GM12878 (cell line): ENCODE results near the gene SLC25A29. TPM values are rescaled to one million over a fixed set of nuclear protein-coding genes. Genes with fewer than 3 reads are reported as not detected.

Experiments used
- ATAC-seq: fragments of 200-7000 bp; cut with Tn5 transposase; 3 replicates; pipeline ENCODE4 v1.9.1; 2020; ENCODE audit warnings: mild to moderate bottlenecking, moderate library complexity
- BruUV-seq: library from RNA; stranded (reverse); fragments of 400-500 nt; replicated peaks from 2 replicates; lab custom pipeline; 2021; lab: Mats Ljungman, UMichigan
- CTCF ChIA-PET: fragments of 300-600 bp; sonication (Branson Sonifier 250); formaldehyde crosslinking; extraction: SDS; loops from one replicate; lab custom pipeline; 2021; ENCODE audit warnings: inconsistent platforms; lab: Yijun Ruan, JAX
- POLR2A ChIA-PET: fragments of 350-600 bp; formaldehyde crosslinking; extraction: SDS; loops from one replicate; lab custom pipeline; 2021; ENCODE audit warnings: inconsistent platforms; lab: Charles Lee
- RAD21 ChIA-PET: fragments of 300-600 bp; sonication (Branson Sonifier 250); formaldehyde crosslinking; loops from one replicate; lab custom pipeline; 2023; ENCODE audit warnings: antibody characterized with exemption; ENCODE audit not compliant: unreplicated experiment; lab: Charles Lee
- SMC1A ChIA-PET: fragments of 300-600 bp; sonication (Branson Sonifier 250); formaldehyde crosslinking; loops from one replicate; lab custom pipeline; 2023; ENCODE audit not compliant: unreplicated experiment, uncharacterized antibody; lab: Charles Lee
- DNase-seq: peaks from one replicate; pipeline ENCODE4 v3.0.0-alpha.2; 2011; ENCODE audit warnings: low read depth, low spot score
- FAIRE-seq: peaks from 3 replicates; lab custom pipeline; 2011; peaks lifted over from hg19 to GRCh38; lab: Jason Lieb, UNC
- H2AFZ ChIP-seq: 2 replicates; pipeline ENCODE4 v1.6.0; 2011; ENCODE audit warnings: low read depth, low read length, control low read depth; ENCODE audit not compliant: control insufficient read depth
- H3K27ac ChIP-seq: 2 replicates; pipeline ENCODE4 v1.5.1; 2011; ENCODE audit warnings: control low read depth; ENCODE audit not compliant: control insufficient read depth, insufficient read depth
- H3K27me3 ChIP-seq, 2 experiments: replicated peaks in 1 of 2; 2 replicates each; pipeline versions ENCODE4 v1.6.0 to v1.6.1; 2011; ENCODE audit warnings: low read length in 1 of 2; ENCODE audit not compliant: control insufficient read depth in 2 of 2, insufficient read depth in 2 of 2
- H3K36me3 ChIP-seq, 2 experiments: 2 replicates each; pipeline ENCODE4 v1.5.1; 2011; ENCODE audit warnings: low read length in 1 of 2; ENCODE audit not compliant: control insufficient read depth in 2 of 2, insufficient read depth in 2 of 2
- H3K4me1 ChIP-seq: 2 replicates; pipeline ENCODE4 v1.6.1; 2011; ENCODE audit warnings: mild to moderate bottlenecking, low read length, moderate library complexity, mixed read lengths; ENCODE audit not compliant: control insufficient read depth, insufficient read depth
- H3K4me2 ChIP-seq: 2 replicates; pipeline ENCODE4 v1.6.0; 2011; ENCODE audit warnings: control low read depth; ENCODE audit not compliant: control insufficient read depth, insufficient read depth
- H3K4me3 ChIP-seq: fragments of 200-600 bp; sonication (generic); 2 replicates; pipeline ENCODE4 v1.5.1; 2016
- H3K79me2 ChIP-seq: 2 replicates; pipeline ENCODE4 v1.6.0; 2011; ENCODE audit warnings: low read length; ENCODE audit not compliant: control insufficient read depth, insufficient read depth
- H3K9ac ChIP-seq: 2 replicates; pipeline ENCODE4 v1.8.0; 2011; ENCODE audit warnings: low read length, control low read depth, mixed read lengths; ENCODE audit not compliant: control insufficient read depth, insufficient read depth
- H3K9me3 ChIP-seq: replicated peaks from 3 replicates; pipeline ENCODE4 v1.5.1; 2011; ENCODE audit warnings: mild to moderate bottlenecking, low read length; ENCODE audit not compliant: control insufficient read depth, insufficient read depth
- H4K20me1 ChIP-seq: 2 replicates; pipeline ENCODE4 v1.6.0; 2011; ENCODE audit not compliant: control insufficient read depth, insufficient read depth
- ASH2L ChIP-seq: fragments of 300-600, 200-600 bp; sonication (generic); IDR thresholded peaks from 2 replicates; pipeline ENCODE4 v1.6.1; 2017; ENCODE audit warnings: low read depth, mild to moderate bottlenecking, borderline replicate concordance
- CBX5 ChIP-seq: sonication (generic); IDR thresholded peaks from 2 replicates; pipeline ENCODE4 v1.6.1; 2016; ENCODE audit warnings: low read depth, moderate library complexity, mild to moderate bottlenecking, inconsistent platforms
- ESRRA ChIP-seq: IDR thresholded peaks from 2 replicates; pipeline ENCODE4 v1.6.1; 2012; ENCODE audit warnings: mild to moderate bottlenecking, low read length, improper control_type of control experiment
- ETV6 ChIP-seq, 2 experiments: fragments of 450-650 bp in 1 of 2; IDR thresholded peaks in 1 of 2; conservative IDR thresholded peaks in 1 of 2; 2 replicates each; pipeline ENCODE4 v1.6.1; 2014; ENCODE audit warnings: antibody characterized with exemption in 1 of 2, borderline replicate concordance in 1 of 2, low read depth in 1 of 2, mild to moderate bottlenecking in 1 of 2, moderate library complexity in 1 of 2
- FOS ChIP-seq: IDR thresholded peaks from 3 replicates; pipeline ENCODE4 v1.6.1; 2011; ENCODE audit warnings: borderline replicate concordance; ENCODE audit not compliant: insufficient read length; ENCODE audit errors: extremely low read depth
- GATAD2B ChIP-seq: fragments of 450-650 bp; conservative IDR thresholded peaks from 2 replicates; pipeline ENCODE4 v1.6.1; 2017; ENCODE audit warnings: low read depth, mild to moderate bottlenecking, moderate library complexity
- JUNB ChIP-seq: IDR thresholded peaks from 2 replicates; pipeline ENCODE4 v1.6.1; 2016; ENCODE audit warnings: antibody characterized with exemption, mild to moderate bottlenecking
- JUND ChIP-seq: IDR thresholded peaks from 2 replicates; pipeline ENCODE4 v1.6.1; 2012; ENCODE audit warnings: low read depth, mild to moderate bottlenecking, low read length, improper control_type of control experiment, moderate library complexity
- POLR2AphosphoS2 ChIP-seq: IDR thresholded peaks from 2 replicates; pipeline ENCODE4 v1.6.1; 2011; ENCODE audit warnings: low read depth, mild to moderate bottlenecking, low read length, improper control_type of control experiment, moderate library complexity
- SREBF1 ChIP-seq: IDR thresholded peaks from 2 replicates; pipeline ENCODE4 v1.6.1; 2012; ENCODE audit warnings: mild to moderate bottlenecking, low read length
- TAF1 ChIP-seq: IDR thresholded peaks from 2 replicates; pipeline ENCODE4 v1.6.1; 2011; ENCODE audit warnings: mild to moderate bottlenecking, low read depth, low read length, borderline replicate concordance
- TCF7 ChIP-seq: IDR thresholded peaks from 2 replicates; pipeline ENCODE4 v1.6.1; 2014; ENCODE audit warnings: antibody characterized with exemption, borderline replicate concordance
- WGBS: methylation state at CpG from one replicate; pipeline ENCODE4 v1.1.6; 2016; ENCODE audit warnings: low lambda C conversion rate; ENCODE audit not compliant: insufficient replicate concordance, insufficient coverage; ENCODE audit errors: missing lambda C conversion rate; 5-methylcytosine and 5-hydroxymethylcytosine counted together
- in situ Hi-C: fragments of 300-500 bp; cut with MboI; formaldehyde crosslinking; loops from 9 replicates; pipeline ENCODE4 v1.14.3; 2018; ENCODE audit warnings: mixed read lengths
- intact Hi-C: fragments of 100-400 bp; cut with micrococcal nuclease; formaldehyde crosslinking; loops from one replicate; pipeline ENCODE4 v1.14.2; 2022; ENCODE audit not compliant: unreplicated experiment
- polyA plus RNA-seq, 11 experiments: library from polyadenylated mRNA; depleted of rRNA in 4 of 11; unstranded in 6 of 11; stranded (reverse) in 5 of 11; fragments of >200 nt; fragmentation: Nextera tagmentation in 4 of 11; fragmentation: Illumina TruSeq in 1 of 11; extraction: Ambion mirVana in 4 of 11; extraction: Trizol in 1 of 11; gene quantifications; 1 replicate in 1 of 11; 2 replicates in 10 of 11; pipeline versions ENCODE4 v1.2.1 to v1.2.3, GENCODE V29; 2011 to 2016; ENCODE audit warnings: inconsistent platforms in 2 of 11, missing spikeins in 2 of 11, low read depth in 1 of 11
- total RNA-seq, 4 experiments: library from RNA; depleted of rRNA in 3 of 4; stranded (reverse); fragments of >200 nt in 3 of 4; fragmentation: Illumina TruSeq in 1 of 4; extraction: Trizol in 1 of 4; gene quantifications; 2 replicates each; pipeline versions ENCODE4 v1.2.1 to v1.2.3, GENCODE V29; 2013 to 2021
- TF ChIP-seq, protein P1 (sequence below): fragments of 450-650 bp; IDR thresholded peaks from 2 replicates; pipeline ENCODE4 v1.6.1; 2017; ENCODE audit warnings: mild to moderate bottlenecking, moderate library complexity
- TF ChIP-seq, protein P2 (sequence below): fragments of 450-650 bp; formaldehyde crosslinking; IDR thresholded peaks from 2 replicates; pipeline ENCODE4 v1.5.0; 2022; ENCODE audit warnings: mild to moderate bottlenecking, missing genetic modification characterization

SLC25A29 gene
- total and polyA plus RNA-seq, 10 of the 15 experiments (the other 5 are each of a cell fraction or from before 2014, with no cell fraction given): 0.42 to 13.3 (median 4.0) TPM; not detected in 1

GRCh38 chr14:100268591-100269207 is 37.5 kb downstream of the SLC25A29 start:
- no peaks in the 10 kb centered on the region for H3K4me1 ChIP-seq

More at GRCh38 chr14:100268591-100269207, 37.5 kb downstream of the SLC25A29 start:
- H2AFZ ChIP-seq: no peak overlapping the region
- DNase-seq (no peak), FAIRE-seq (no peak), ATAC-seq (no peak)
- peaks cover 48% of the 10 kb centered on the region for H3K79me2 ChIP-seq
- intact Hi-C loops (no loop called here), in situ Hi-C loops (no loop called here)
- H3K27me3 ChIP-seq: no peaks in the 10 kb centered on the region
- BruUV-seq: no TSS peak
- SMC1A ChIA-PET: interaction anchor here (0.9 to 1.1 kb wide), 2 partner anchors 10 to 109 kb away, joined by 3 read pairs; no protein-coding TSS in a partner anchor
- H3K4me3 ChIP-seq: no peak overlapping the region
- H3K4me2 ChIP-seq: no peak overlapping the region
- CTCF ChIA-PET: interaction anchor here (0.8 to 1.7 kb wide), 6 partner anchors 9 to 109 kb away, joined by 3 to 6 read pairs (median 4); no protein-coding TSS in a partner anchor
- RAD21 ChIA-PET: no interaction called here
- no peak overlapping the region for H3K27ac ChIP-seq
- POLR2A ChIA-PET: interaction anchor here (0.5 kb wide), 1 partner anchor 72 kb away, joined by 4 read pairs; no protein-coding TSS in a partner anchor
- TF ChIP-seq ETV6 (conservative IDR thresholded peaks at IDR 0.05 in 1 of 2, IDR thresholded peaks at IDR 0.05 in 1 of 2; ENCODE audit: borderline replicate concordance in 1 of 2, low read depth in 1 of 2) (no peak), TAF1 (no peak), TCF7 (no peak), JUNB (no peak), JUND (no peak), ESRRA (no peak), GATAD2B (no peak), SREBF1 (no peak), FOS (no peak), ASH2L (no peak), POLR2AphosphoS2 (no peak), CBX5 (no peak)
- TF ChIP-seq, protein P1, sequence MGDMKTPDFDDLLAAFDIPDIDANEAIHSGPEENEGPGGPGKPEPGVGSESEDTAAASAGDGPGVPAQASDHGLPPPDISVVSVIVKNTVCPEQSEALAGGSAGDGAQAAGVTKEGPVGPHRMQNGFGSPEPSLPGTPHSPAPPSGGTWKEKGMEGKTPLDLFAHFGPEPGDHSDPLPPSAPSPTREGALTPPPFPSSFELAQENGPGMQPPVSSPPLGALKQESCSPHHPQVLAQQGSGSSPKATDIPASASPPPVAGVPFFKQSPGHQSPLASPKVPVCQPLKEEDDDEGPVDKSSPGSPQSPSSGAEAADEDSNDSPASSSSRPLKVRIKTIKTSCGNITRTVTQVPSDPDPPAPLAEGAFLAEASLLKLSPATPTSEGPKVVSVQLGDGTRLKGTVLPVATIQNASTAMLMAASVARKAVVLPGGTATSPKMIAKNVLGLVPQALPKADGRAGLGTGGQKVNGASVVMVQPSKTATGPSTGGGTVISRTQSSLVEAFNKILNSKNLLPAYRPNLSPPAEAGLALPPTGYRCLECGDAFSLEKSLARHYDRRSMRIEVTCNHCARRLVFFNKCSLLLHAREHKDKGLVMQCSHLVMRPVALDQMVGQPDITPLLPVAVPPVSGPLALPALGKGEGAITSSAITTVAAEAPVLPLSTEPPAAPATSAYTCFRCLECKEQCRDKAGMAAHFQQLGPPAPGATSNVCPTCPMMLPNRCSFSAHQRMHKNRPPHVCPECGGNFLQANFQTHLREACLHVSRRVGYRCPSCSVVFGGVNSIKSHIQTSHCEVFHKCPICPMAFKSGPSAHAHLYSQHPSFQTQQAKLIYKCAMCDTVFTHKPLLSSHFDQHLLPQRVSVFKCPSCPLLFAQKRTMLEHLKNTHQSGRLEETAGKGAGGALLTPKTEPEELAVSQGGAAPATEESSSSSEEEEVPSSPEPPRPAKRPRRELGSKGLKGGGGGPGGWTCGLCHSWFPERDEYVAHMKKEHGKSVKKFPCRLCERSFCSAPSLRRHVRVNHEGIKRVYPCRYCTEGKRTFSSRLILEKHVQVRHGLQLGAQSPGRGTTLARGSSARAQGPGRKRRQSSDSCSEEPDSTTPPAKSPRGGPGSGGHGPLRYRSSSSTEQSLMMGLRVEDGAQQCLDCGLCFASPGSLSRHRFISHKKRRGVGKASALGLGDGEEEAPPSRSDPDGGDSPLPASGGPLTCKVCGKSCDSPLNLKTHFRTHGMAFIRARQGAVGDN: no peak
- TF ChIP-seq, protein P2, sequence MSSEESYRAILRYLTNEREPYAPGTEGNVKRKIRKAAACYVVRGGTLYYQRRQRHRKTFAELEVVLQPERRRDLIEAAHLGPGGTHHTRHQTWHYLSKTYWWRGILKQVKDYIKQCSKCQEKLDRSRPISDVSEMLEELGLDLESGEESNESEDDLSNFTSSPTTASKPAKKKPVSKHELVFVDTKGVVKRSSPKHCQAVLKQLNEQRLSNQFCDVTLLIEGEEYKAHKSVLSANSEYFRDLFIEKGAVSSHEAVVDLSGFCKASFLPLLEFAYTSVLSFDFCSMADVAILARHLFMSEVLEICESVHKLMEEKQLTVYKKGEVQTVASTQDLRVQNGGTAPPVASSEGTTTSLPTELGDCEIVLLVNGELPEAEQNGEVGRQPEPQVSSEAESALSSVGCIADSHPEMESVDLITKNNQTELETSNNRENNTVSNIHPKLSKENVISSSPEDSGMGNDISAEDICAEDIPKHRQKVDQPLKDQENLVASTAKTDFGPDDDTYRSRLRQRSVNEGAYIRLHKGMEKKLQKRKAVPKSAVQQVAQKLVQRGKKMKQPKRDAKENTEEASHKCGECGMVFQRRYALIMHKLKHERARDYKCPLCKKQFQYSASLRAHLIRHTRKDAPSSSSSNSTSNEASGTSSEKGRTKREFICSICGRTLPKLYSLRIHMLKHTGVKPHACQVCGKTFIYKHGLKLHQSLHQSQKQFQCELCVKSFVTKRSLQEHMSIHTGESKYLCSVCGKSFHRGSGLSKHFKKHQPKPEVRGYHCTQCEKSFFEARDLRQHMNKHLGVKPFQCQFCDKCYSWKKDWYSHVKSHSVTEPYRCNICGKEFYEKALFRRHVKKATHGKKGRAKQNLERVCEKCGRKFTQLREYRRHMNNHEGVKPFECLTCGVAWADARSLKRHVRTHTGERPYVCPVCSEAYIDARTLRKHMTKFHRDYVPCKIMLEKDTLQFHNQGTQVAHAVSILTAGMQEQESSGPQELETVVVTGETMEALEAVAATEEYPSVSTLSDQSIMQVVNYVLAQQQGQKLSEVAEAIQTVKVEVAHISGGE (CRISPR knock-in tag): no peak
- H4K20me1 ChIP-seq: peaks cover 7% of the 10 kb centered on the region; the same call in 1 of the 2 replicates
- 72% methylated on average over 7 of the region's 7 CpGs for WGBS
- H3K36me3 ChIP-seq: peaks cover 8 to 28% of the 10 kb centered on the region in 2 experiments
- H3K9ac ChIP-seq: no peak overlapping the region
- no peaks in the 10 kb centered on the region for H3K9me3 ChIP-seq
